Measurements from ENCODE around the gene SLC27A6.

- TF ChIP-seq POLR2AphosphoS5 (IDR thresholded peaks at IDR 0.05; ENCODE audit: low read depth, low read length), result no peak
- no peak for TF ChIP-seq POLR2A (IDR thresholded peaks at IDR 0.05; ENCODE audit: low read depth, low read length)
- no peak for TF ChIP-seq SPI1 (IDR thresholded peaks at IDR 0.05; ENCODE audit: low read depth, low read length)
- no peak for TF ChIP-seq TAF1 (IDR thresholded peaks at IDR 0.05; ENCODE audit: low read depth, low read length)
Observed at GRCh38 chr5:128979761-128980160, 14.5 kb downstream of the SLC27A6 start.

Measured in GM12891 (cell line).